T-helper 9 cell (primary cell): ENCODE measurements around the gene SH3RF3.

Experiments
- DNase-seq: peaks from one replicate; pipeline ENCODE4 v3.0.0-alpha.2; 2020

Gene SH3RF3

DNA sequence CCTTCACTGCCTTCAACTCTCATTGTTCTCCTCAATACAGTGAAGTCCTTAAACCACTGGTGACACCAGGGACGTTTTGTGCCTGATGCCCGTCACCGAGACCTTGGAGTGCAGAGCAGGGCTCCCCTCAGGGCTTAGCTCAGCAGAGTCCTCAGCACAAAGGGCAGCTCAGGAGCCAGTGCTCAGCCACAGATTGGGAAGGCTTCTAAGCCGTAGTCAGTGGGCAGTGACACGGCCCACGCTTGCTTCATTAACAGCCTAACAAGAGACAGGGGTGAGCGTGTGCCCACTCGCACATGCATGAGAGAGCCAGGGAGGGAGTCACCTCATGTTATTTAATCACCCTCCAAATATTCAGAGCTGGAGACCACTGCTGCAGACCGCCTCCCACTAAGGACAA, 137.5 kb downstream of the SH3RF3 start:
- DNase-seq: no peak

DNA sequence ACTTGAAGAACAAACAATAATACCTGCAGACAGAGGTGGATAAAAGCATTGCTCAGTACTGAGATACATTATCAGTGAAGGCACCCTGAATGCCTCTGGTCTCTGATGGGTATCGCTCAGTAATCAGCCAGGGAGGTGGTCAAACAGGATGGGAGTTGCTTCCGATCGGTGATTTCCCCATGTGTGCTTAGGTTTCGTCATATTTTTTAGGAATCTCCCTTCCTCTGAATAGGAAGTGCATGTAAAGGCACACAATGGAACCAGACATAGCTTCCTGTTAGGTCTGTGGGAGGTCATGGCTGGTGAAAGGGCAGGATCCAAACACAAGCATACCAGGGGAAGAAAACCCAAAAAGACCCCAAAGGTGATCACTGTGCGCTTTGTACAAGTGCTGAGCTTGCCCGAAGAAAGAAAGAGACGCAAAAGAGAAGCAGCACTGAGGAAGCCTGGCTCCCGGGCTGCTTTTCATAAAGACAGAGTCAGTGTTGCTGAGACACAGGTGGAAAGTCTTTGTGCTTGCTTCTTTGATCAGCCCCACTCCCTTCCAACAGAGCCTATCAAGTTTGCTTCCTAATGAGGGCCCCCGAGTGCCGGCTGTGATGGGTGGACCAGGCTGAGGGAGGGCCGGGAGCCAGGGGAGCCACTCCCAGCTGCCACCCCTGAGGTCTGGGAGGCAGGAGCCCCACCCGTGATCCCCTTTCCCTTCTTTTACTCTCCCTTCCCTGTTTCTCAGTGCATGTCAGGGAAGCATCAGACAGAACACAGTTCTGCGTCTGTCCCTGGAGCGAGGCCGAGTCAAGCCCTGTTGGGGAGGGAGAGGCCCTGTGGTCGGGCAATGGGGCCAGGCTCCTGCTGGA, 138.2 kb downstream of the SH3RF3 start:
- no peak for DNase-seq

DNA sequence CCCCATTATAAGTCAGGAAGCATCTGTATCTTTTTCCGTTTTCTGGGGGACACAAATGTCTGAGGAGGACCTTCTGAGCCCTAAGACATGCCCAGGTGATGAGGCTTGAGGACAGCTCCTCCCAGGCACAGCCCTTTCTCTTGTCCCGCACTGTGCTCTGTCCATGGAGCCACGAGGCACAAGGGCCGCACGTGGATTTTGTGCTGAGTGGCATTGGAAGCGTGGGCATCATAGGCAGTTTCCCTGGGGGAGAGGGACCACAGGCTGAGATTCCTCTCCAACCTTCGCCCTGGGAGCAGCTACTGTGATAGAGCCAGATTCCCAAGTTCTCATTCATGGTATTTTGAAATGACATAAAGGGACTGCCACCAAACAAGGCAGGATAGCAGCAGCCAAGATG, 139.9 kb downstream of the SH3RF3 start:
- no peak for DNase-seq

DNA sequence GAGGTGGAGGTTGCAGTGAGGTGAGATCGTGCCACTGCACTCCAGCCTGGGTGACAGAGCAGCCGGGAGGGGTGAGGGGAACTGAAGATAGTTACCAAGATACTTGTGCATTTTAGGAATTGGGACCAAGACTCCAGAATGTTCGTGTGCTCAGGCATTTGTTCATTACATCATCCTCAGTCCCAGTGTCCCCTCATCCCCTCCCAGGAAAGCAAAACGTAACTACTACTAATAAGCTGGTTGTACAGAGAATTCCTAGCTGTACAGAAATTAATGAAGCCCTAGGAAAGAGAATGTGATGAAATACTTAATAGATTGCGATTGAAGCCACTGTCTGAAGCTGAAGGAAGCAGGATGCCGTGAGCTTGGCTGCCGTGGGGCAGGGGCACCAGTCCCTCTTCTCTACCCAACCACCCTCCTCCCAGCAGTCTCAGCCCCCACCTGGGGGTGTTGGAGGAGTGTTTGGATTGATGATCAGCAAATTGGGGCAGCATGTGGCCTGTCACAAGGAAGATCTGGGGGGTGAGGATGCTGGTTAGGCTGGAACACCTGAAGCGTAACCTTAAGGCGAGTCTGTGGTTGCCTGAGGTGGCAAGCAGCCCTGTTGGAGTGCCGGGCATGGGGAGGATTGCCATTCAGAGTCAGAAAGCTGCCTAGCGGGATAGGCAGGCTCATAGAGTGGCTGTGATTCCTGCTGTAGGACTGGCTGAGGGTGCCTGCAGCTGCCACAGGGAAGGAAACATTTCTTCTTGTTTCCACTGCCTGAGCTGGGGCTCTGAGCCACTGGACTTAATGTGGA, 140.9 kb downstream of the SH3RF3 start:
- no peak for DNase-seq

DNA sequence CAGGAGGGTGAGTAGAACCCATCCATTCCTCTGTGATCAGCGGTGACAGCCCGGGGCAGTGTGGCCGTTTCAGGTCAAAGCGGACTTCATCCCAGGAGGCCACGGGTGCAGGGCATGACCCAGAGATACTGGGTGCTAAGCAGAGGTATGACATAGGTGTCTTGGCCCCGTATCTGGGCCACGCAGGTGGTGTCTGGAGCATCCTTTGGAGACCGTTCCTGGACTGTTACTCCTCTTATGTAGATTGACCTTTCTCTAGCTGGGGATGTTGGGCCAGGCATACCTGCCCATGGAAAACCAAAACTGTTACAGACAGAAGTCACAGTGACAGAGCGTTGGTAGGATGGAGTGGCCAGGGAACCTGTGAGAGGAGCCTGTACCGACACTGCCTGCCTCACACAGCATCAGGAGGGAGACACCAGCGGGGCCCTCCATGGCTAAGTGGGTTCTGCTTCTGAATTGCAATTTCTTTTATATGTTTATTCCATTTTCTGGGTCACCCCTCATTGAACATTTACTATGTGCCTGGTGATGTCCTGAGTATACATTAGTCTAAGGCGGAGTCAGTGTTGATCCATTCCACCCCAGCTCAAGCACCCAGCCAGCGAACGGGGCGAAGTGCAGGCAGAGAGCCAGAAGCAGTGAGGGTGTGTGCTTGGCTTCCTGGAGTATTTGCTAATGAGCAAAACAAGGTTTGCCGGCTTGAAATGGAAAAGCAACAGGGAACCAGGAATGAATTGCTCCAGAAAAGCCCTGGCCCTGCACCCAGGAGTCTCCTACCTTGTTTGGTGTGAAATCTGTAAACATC, 141.7 kb downstream of the SH3RF3 start:
- no peak for DNase-seq

DNA sequence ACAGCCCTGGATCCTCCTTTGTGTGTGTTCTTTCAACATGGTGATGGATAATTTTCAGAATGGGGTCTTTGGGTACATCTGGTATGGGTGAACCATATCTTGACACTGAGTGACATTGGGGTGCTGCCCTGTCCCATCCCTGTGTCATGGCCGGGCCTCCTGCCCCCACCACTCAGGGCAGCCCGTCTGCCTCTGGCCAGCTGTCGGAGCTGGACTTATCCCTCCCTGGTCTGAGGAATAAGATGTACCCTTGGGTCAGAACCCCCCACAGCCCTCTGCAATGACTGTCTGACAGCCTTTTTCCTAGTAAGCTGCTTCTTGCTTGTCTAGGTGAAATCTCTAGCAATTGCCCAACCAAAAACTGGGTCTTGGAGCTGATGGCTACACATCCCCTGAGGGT, 142.9 kb downstream of the SH3RF3 start:
- DNase-seq: no peak

DNA sequence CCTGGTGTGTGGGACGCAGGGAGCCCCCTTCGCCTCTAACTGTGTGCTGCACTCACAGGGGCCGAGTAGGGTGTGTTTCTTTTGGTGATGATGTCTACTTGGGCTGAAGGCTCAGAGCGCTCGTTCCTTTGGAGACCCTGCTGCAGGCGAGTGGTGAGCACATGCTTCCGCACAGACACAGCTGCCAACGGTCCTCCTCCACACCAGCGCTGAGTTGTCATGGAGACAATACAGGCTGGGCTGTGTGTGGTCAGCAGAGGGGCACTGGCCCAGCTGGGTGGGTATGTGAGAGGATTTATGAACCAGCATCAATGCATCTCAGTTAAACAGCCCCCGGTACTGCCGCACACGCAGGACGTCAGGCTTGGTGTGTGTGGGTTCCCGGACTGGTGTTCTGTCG, 143.5 kb downstream of the SH3RF3 start:
- no peak for DNase-seq

DNA sequence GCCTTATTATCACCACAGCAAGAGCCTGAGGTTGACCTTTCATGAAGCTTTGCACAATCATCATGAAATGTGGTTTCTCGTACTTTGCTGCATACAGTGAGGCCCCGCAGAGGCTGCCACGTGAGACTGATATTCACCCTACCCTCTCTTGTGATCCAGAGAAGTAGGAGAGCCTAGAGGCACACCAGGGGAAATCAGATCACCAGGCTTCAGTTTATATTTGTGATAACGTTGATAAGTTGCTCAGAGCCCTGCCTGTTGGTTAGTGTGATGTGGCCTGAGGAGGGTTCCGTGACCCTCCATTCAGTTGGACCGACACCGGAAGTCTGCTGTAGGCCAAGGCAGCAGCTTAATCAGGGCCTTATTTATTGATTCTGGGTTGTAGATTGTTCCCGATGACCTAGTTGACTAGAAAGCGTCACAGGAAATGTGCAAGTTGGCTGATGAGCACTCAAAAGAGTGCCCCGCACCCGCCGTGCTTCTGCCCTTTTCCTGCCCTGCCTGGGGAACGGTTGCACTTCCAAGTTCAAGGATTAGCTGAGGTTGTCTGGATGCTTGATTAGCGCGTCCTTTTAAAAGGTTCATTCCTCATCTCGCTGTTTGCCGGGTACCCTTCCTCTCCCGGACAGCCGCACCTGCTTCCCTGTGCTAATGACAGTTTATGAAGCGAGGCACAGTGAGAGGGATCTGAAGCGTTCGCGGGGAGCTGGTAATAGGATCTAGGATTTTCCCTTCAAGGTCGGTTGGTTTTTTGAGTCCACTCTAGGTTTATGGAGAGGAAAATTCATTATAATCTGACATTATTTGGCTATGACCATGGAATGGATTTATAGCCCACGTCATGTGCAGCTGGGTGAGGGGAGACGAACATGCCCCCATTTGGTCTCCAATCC, 146.4 kb downstream of the SH3RF3 start:
- DNase-seq: no peak

DNA sequence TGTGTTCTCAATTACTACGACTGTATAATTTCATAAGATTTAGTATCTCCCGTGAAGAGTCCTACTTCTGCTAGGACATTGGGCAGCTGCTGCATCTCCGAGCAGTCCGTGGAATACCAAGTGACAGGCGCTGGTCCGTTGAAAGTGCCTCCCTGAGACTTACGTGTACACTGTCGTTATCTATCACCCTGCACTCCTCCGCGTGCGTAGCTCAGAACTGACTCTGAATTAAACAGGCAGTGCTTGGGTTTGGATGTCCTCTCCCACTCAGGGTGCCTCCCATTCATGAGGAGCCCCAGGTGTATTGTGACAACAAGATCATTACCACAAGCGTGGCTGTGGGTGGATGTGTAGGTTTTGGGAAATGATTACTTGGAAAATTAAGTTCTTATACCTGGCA, 148.4 kb downstream of the SH3RF3 start:
- DNase-seq: no peak

DNA sequence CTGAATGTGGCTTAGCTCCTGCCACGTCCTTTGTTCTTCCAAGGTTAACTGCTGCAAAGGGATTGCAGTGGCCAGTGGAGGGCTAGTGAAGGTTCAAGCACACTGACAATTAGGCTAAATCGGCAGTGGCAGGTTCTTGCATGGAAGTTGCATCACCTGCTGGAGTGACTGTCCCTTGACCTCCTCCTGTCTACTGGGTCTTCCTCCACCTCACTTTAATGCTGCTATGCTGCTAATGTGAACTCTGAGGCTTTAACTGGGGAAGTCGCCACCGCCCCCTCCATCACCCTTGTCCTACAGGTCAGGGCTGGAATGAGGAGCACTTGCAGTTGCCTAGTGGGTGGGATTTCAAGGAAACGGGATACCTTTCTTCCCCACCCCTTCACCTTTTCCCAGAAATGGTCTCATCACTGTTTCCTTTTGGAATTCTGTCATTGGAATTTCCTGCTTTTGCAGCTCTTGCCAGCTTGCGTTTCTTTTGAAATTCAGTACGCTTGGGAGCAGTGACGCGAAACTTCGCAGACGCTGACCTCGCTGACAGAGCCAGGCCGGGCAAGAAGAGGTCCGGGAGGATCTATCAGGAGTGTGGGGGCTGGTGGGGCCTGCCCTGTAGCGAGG, 150.3 kb downstream of the SH3RF3 start:
- no peak for DNase-seq

DNA sequence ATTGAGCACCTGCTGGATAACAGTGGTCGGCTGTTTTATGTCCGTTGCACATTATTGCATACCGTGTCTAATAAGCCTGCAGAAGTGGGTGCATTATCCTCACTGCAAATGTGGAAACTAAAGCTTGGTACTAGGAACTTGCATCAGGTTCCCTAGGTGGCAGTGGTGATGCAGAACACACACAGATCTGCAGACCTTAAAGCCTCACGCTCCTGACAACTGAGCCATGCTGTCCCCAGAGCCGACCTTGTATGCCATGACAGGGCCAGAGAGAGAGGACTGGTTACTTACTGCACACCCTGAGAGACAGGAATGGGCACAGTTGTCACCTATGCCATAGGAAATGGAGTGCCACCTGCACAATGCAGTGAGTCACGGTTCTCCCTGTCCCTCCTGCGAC, 151.8 kb downstream of the SH3RF3 start:
- DNase-seq: no peak

DNA sequence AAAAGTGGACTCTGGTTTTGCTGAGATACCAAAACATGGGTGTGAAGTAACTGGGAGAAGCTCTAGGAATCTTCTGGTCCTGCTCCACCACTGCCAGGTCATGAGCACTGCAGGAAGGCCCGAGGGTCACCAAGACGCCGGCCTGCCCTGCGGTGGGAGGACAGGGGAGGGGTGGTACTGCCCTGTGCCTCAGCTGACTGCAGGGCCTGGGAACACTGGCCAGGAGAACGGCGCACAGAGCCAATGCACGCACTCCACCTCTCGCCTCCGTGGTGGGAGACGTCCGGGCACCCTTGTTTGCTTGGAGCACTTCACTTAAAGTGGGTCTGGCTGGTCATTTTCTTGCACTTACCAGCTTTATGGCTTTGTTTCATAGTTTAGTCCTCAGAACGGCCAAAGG, 153.4 kb downstream of the SH3RF3 start:
- no peak for DNase-seq

DNA sequence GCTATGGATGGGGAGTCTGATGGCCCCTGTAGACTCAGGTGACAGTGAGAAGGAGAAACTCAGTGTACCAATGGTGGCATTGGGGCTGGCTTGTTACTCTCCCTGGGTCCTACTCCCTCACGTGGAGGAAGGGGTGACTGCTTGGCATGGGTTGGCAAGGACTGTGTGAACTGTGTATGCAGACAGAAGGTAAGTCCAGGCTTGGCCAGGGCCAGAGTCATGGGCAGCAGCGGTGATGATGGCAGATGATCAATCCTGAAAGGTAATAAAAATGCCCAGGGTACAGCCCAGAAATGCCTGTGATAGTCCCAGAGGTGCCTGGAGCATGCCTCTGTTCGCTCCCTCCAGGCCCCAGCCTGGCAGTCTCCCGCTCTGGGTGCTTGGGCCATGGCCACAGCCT, 153.9 kb downstream of the SH3RF3 start:
- no peak for DNase-seq

DNA sequence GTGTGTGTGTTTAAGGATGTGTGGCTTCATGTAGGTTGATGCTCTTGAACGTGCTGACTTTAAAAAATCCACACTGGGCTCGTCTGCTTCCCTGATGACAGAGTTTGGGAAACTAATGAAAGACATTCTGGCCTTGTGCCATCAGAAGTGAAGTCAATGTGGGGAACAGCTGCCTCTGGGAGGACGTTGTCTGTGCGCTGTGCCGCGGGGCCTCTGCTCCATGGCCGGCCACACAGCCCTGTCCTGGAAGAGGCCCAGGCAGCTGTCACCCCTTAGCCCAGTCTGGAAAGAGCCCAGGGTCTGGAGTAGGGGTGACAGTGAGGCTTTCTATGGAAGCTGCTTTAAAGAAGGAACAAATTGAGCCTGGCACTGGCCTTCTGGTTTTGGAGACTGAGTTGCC, 155.8 kb downstream of the SH3RF3 start:
- DNase-seq: no peak

DNA sequence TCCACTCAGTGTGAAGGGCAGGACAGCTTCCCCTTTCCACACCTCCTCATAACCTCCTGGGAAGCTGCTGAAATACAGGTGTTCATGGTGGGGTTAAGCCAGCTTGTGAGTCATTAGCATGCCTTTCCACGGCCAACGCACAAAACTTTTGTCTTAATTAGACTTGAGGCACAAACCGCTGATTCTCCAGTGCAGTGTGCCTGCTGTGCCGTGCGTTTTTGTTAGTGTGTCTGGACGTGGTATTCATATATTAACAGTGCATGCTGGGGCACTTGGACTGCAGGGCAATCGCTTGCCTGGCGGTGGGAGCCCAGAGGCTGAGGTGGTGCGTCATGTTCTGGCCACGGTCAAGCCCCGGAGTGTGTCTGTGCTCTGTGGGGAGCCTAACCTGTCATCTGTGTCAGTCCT, 156.2 kb downstream of the SH3RF3 start:
- DNase-seq: no peak

DNA sequence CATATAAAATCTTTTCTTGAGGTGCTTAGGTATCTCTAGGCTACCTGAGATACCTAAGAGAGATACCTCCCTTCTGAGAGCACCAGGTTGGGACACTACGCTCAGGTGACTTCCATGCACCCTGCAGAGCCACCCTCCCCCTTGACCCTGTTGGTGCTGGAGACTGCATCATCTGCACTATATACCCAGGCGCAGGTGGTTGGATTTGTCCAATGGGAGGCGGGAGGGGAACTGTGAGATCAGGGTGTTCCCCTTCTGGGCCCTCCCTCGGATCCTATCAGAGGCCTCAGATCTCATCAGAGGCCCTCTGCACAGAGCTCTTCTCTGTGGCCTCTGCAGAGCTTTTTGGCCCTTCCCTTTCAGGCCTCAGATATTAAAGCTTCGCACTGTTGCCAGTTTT, 158.4 kb downstream of the SH3RF3 start:
- no peak for DNase-seq

DNA sequence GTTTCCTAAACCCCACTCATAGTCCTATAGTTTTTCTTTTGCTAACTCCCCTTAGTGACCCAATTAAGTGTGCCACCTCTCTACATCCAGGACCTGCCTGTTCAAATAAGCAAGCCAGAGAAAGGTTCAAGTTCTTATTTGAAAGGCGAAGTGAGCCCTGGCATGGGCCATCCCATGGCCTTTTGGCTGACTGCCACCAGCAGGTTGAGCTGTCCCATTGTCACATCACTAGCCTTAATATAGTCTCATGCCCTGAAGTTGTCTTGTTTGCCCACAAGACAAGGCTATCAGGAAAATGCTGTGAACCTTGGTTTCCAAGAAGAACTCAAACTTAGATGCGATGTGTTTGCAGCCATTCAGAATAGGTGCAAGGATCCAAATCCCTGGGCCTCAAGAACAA, 158.8 kb downstream of the SH3RF3 start:
- DNase-seq: no peak

DNA sequence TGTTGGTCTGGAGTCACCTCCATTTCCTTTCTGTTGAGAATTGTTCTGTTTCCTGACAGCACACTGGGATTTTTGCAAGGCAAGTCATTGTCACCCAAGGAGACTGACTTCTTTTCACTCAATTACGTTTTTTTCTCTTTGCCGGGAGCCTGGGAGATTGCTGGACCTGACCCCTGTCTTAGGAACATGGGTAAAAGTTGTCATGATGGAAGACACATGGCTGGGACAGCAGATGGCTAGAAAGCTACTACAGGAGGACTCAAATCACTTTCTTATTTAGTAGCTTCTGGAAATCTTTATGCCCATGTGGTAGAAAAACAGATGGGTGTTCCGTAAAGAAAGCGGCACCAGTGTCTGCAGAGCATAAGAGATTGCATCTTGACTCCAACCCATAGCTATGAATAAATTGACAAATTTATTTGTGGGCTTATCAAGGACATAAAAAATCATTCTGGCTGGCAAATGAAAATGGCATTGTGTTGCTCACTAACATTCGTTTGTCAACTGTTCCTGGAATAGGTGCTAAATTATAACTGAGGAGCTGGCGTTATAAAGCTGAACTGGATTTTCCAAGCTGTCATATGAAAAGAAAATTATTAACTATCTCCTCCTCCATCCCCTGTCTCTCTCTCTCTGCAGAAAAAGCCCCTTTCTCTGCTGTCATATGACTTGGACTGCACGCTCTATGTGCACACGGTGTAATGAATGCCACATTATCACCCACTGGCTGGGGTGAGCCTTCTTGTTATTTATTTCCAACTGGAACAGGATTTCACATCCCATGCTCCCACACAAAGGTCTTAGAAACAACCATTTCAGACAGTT, 159.8 kb downstream of the SH3RF3 start:
- no peak for DNase-seq

DNA sequence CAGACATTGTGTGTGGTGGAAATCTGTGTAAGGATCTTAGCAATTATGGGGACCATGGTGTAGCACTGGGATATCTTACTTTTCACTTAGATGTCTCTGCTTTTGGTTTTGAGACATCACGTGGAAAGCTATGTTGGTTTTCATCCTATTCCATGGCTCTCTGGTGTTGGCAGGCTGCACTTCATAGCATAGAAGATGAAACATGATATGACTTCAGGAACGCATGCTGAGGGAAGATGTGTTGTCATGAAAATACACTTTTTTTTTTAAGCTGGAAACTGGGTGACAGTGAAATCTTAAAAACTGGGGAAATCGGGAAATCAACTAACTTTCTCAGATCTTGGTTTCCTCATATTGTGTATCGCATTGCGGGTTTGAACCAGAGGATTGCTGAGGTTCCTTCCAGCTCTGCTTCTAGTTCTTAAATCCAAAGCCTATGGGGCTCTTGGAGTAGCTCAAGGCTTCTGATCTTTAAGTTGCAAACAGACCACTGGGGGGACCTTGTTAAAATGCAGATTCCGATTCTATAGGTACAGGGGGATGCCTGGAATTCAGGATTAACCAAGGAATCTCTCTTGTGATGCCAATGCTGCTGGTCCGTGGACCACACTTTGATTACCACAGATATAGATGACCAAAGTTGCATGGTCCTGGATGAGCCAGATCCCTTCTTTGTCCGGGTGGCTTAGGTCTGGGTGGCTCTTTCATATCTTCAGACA, 160.7 kb downstream of the SH3RF3 start:
- no peak for DNase-seq
